Stimulated activated CD8-positive, alpha-beta memory T cell treated with anti-CD3 and anti-CD28 coated beads, Interleukin-2, amount 100 ng/mL, for 1 hour (primary cell): ENCODE data around the gene SAYSD1.

Source experiments
- DNase-seq, 2 donors: peaks; one replicate each; pipeline ENCODE4 v3.0.0-alpha.2; 2020; ENCODE audit warnings: low read depth in 2 of 2

SAYSD1 gene

GRCh38 chr6:39058471-39059147, 56.4 kb downstream of the SAYSD1 start:
- no peak for DNase-seq

GRCh38 chr6:39057251-39058155, 57.5 kb downstream of the SAYSD1 start:
- no peak for DNase-seq

GRCh38 chr6:39056681-39057080, 58.3 kb downstream of the SAYSD1 start:
- DNase-seq: no peak

GRCh38 chr6:39056191-39056590, 58.8 kb downstream of the SAYSD1 start:
- no peak for DNase-seq

- no peak for DNase-seq
Observed at GRCh38 chr6:39055661-39056060, 59.3 kb downstream of the SAYSD1 start.

GRCh38 chr6:39054577-39055142, 60.3 kb downstream of the SAYSD1 start:
- DNase-seq: no peak
